NT2/D1 (cell line): ENCODE data around the gene RPS24.

Experiments
- DNase-seq: peaks from one replicate; pipeline ENCODE4 v3.0.0-alpha.2; 2011; ENCODE audit warnings: low read depth, low spot score
- H3K27me3 ChIP-seq: 2 replicates; pipeline ENCODE4 v1.6.0; 2011; ENCODE audit warnings: mild to moderate bottlenecking; ENCODE audit not compliant: insufficient read length, insufficient read depth
- H3K36me3 ChIP-seq: 2 replicates; pipeline ENCODE4 v1.6.1; 2011; ENCODE audit warnings: mild to moderate bottlenecking, low read length, mixed read lengths; ENCODE audit not compliant: insufficient read depth, insufficient read length
- H3K4me1 ChIP-seq: 2 replicates; pipeline ENCODE4 v1.5.1; 2011; ENCODE audit not compliant: insufficient read depth, insufficient read length
- H3K4me3 ChIP-seq: 2 replicates; pipeline ENCODE4 v1.5.1; 2011; ENCODE audit warnings: low read depth; ENCODE audit not compliant: insufficient read length
- H3K9ac ChIP-seq: 2 replicates; pipeline ENCODE4 v1.6.0; 2011; ENCODE audit warnings: low read depth; ENCODE audit not compliant: insufficient read length
- H3K9me3 ChIP-seq: 2 replicates; pipeline ENCODE4 v1.5.1; 2011; ENCODE audit warnings: mild to moderate bottlenecking, low read length; ENCODE audit not compliant: insufficient read depth
- SUZ12 ChIP-seq: IDR thresholded peaks from 2 replicates; pipeline ENCODE4 v1.6.1; 2011; ENCODE audit not compliant: insufficient read length, insufficient read depth; ENCODE audit errors: extremely low read depth
- YY1 ChIP-seq: IDR thresholded peaks from 2 replicates; pipeline ENCODE4 v1.6.1; 2011; ENCODE audit not compliant: insufficient read length, insufficient read depth
- ZNF274 ChIP-seq: IDR thresholded peaks from 2 replicates; pipeline ENCODE4 v1.6.1; 2011; ENCODE audit warnings: mild to moderate bottlenecking, low read depth, low read length

Gene RPS24

GRCh38 chr10:78078539-78079330 is 45.1 kb downstream of the RPS24 start:
- Histone ChIP-seq H3K4me1 (no peaks in the 10 kb centered on the region), H3K9me3 (peaks cover 8% of the 10 kb centered on the region; the same call in 1 of the 2 replicates), H3K4me3 (no peak overlapping the region), H3K36me3 (no peaks in the 10 kb centered on the region), H3K27me3 (no peaks in the 10 kb centered on the region), H3K9ac (no peak overlapping the region)
- TF ChIP-seq YY1 (no peak), SUZ12 (no peak), ZNF274 (no peak)
- DNase-seq: no peak

- Histone ChIP-seq H3K4me1 (no peaks in the 10 kb centered on the region), H3K9ac (no peak overlapping the region), H3K4me3 (no peak overlapping the region), H3K27me3 (no peaks in the 10 kb centered on the region), H3K9me3 (peaks cover 8% of the 10 kb centered on the region; the same call in 1 of the 2 replicates), H3K36me3 (no peaks in the 10 kb centered on the region)
- TF ChIP-seq SUZ12 (no peak), YY1 (no peak)
- DNase-seq: no peak
These were observed 45.7 kb downstream of the RPS24 start for GRCh38 chr10:78079411-78079810.

GRCh38 chr10:78081292-78081691 is 47.6 kb downstream of the RPS24 start:
- peaks cover 6% of the 10 kb centered on the region; the same call in 1 of the 2 replicates for H3K9me3 ChIP-seq
- no peaks in the 10 kb centered on the region for H3K27me3 ChIP-seq
- no peak for DNase-seq
- no peaks in the 10 kb centered on the region for H3K36me3 ChIP-seq
- H3K4me3 ChIP-seq: no peak overlapping the region
- no peak overlapping the region for H3K9ac ChIP-seq
- no peaks in the 10 kb centered on the region for H3K4me1 ChIP-seq
- TF ChIP-seq SUZ12 (no peak), YY1 (no peak), ZNF274 (no peak)

GRCh38 chr10:78082636-78083035 is 49.0 kb downstream of the RPS24 start:
- Histone ChIP-seq H3K4me3 (no peak overlapping the region), H3K36me3 (no peaks in the 10 kb centered on the region), H3K9ac (no peak overlapping the region), H3K9me3 (peaks cover under 1% of the 10 kb centered on the region; the same call in 1 of the 2 replicates), H3K4me1 (no peaks in the 10 kb centered on the region), H3K27me3 (no peaks in the 10 kb centered on the region)
- no peak for DNase-seq
- TF ChIP-seq YY1 (no peak), SUZ12 (no peak), ZNF274 (no peak)
